Measurements from ENCODE around the gene PRRC2C.

PRRC2C gene

DNA sequence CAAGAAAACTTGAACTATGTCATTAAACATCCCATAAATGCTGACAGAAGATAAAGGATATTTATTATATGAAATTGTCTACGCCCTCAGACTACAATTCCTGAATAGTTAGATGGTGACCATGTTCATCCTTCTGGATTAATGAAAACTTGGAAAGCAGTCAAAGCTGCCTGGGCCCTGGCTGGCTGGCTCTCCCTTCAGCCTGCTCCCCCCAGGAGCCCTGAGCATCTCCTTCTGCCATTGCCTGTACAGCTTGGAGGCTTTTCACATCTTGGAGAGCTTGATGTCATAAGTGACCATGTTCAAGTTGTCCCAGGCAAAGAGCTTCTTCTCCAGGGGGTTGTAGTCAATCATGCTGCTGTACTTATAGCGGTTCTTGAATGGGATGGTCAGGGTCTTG lies 150.3 kb downstream of the PRRC2C start:
- no peak for DNase-seq (ENCODE audit: low read depth in 2 of 2, low spot score in 1 of 2)

DNA sequence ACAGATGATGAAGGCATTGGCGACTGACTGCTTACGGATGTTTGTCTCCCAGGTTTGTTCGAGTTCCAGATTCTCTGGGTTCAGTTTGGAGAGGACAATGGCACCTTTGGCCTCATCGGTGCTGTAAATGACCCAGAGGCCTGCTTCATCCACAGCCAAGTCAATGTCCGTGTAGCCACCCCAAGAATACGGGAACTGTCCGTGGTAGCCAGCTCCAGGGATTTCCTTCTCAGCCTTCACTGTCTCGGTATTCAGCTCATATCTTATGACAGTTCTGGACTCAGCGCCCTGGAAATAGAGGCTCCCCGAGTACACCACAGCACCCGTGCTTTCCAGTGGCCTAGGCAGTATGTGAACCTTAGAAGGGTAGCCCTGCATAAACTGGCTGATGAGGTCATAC lies 150.8 kb downstream of the PRRC2C start:
- no peak for DNase-seq (ENCODE audit: low read depth in 2 of 2, low spot score in 1 of 2)

DNA sequence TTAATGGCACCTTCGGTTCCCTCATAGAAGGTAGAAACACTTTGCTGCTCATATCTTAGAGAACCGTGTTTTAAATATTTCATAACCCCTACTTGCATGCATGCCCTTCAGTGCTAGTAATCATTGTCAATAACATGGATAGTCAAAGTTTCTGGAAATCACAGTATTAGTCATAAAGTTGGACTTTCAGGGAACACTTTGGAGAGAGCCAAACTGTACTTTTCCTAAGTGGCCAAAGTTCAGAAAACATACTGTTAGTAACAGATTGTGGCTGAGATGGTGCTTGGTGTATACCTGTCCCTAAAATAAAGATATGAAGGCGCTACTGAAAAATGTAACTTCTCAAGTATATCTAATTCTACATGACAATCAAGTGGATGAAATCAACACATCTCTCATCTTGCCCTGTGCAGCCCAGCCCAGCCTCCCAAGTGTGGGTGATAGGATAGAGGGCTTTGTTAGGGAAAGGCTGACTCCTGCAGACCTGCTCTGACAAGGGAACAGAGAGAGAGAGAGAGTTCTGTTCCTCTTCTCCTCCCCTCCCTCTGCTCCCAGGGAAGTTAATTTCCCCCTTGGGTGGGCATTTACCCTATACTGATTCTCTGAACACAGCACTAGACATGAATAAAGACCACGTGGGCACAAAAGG lies 152.7 kb downstream of the PRRC2C start:
- no peak for DNase-seq (ENCODE audit: low read depth in 2 of 2, low spot score in 1 of 2)

DNA sequence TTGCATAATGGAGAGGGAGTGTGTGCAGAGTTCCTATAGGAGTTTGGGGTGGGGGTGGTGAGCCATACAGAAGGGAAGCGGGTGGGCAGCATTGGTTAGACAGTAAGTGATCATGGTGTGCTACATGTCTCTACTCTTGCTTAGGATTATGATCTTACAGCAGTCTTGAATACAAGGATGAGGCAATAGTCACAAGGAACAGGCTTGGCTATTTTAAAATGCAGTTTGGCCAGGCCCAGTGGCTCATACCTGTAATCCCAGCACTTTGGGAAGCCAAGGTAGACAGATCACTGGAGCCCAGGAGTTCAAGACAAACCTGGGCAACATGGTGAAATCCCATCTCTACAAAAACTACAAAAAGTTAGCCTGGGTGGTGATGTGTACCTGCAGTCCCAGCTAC lies 154.9 kb downstream of the PRRC2C start:
- DNase-seq (ENCODE audit: low read depth in 2 of 2, low spot score in 1 of 2) = no peak

DNA sequence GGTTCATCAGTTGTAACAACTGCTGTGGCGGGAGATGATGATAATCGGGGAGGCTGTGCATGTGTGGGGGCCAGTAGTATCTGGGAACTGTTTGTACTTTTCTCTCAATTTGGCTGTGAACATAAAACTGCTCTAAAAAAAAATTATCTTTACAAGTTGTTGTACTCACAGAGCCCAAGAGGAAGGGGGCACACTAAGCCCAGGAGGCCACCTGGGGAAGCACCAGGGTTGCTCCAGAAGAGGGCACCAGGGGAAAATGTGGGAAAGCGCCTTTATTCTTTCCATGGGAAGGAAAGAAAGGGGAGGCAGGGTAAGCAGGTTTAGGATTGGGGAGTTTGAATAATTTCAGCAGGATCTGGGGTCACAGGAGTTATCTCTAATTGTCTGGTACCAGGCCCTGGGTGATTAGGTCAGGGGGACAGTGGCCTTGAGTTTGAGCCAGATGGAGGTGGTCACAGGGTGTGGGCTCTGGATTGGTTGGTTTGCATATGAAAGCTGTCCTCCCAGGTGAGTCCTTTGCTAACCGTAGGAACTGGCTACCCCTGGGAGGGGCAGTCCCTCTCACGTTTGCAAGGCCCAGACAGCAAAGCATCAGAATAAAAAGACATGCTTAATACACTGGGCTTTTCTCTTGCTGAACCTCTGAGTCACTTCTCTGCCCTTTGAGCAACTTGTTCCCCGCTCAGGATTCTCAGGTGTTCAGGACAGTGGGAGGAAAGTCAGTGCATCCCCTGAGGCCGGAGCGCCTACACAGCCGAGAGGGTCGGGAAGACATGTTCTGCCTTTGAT lies 155.9 kb downstream of the PRRC2C start:
- no peak for DNase-seq (ENCODE audit: low read depth in 2 of 2, low spot score in 1 of 2)

DNA sequence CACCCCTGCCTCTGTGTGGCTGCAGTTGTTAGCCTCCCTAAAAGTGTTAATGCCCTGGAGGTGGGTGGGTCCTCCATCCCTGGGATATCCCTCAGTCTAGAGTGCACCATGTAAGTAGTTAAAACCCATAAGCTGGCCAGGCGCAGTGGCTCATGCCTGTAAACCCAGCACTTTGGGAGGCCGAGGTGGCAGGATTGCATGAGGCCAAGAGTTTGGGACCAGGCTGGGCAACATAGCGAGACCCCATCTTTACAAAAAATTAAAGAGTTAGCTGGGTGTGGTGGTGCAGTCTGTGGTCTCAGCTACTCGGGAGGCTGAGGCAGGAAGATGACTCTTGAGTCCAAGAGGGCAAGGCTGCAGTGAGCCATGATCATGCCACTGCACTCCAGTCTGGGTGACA lies 156.9 kb downstream of the PRRC2C start:
- no peak for DNase-seq (ENCODE audit: low read depth in 2 of 2, low spot score in 1 of 2)
